HAP-1 (cell line): Measurements from ENCODE around the gene GTF3C1.

Experiments used
- DNase-seq, 2 experiments: peaks; one replicate each; pipeline ENCODE4 v3.0.0-alpha.2; 2016 to 2020; ENCODE audit warnings: low spot score in 2 of 2
- H3K27me3 ChIP-seq: fragments of 250-450 bp; sonication (Bioruptor Pico); 2 replicates; pipeline ENCODE4 v1.5.1; 2020; ENCODE audit warnings: low read depth, mild to moderate bottlenecking, moderate library complexity
- H3K36me3 ChIP-seq: fragments of 250-450 bp; sonication (Bioruptor Pico); replicated peaks from 2 replicates; pipeline ENCODE4 v1.5.1; 2020; ENCODE audit warnings: mild to moderate bottlenecking
- H3K4me1 ChIP-seq: fragments of 250-450 bp; sonication (Bioruptor Pico); 2 replicates; pipeline ENCODE4 v1.5.1; 2020; ENCODE audit warnings: mild to moderate bottlenecking
- H3K4me3 ChIP-seq: fragments of 250-450 bp; sonication (Bioruptor Pico); 2 replicates; pipeline ENCODE4 v1.5.1; 2020; ENCODE audit warnings: mild to moderate bottlenecking, moderate library complexity
- H3K9me3 ChIP-seq: fragments of 250-450 bp; sonication (Bioruptor Pico); 2 replicates; pipeline ENCODE4 v1.5.1; 2020; ENCODE audit warnings: mild to moderate bottlenecking, moderate library complexity
- in situ Hi-C: fragments of 300-500 bp; cut with MboI; formaldehyde crosslinking; loops from 3 replicates; pipeline ENCODE4 v1.14.3; 2020; ENCODE audit warnings: low sequenced_read_pairs, inconsistent platforms, mixed read lengths

GTF3C1 gene

GRCh38 chr16:27549464-27549745, 308 bp downstream of the GTF3C1 start:
- peak overlapping the region; percentile 98 for H3K4me3 ChIP-seq
- no peaks in the 10 kb centered on the region; the same call in 1 of the 2 replicates for H3K4me1 ChIP-seq
- in situ Hi-C loops, result loop anchor here (10.0 kb wide), 1 partner anchor 75 kb away; no protein-coding TSS in a partner anchor
- DNase-seq, result no peak
- no peaks in the 10 kb centered on the region for H3K9me3 ChIP-seq
- H3K27me3 ChIP-seq, result no peaks in the 10 kb centered on the region
- H3K36me3 ChIP-seq, result peaks cover 14% of the 10 kb centered on the region

DNA sequence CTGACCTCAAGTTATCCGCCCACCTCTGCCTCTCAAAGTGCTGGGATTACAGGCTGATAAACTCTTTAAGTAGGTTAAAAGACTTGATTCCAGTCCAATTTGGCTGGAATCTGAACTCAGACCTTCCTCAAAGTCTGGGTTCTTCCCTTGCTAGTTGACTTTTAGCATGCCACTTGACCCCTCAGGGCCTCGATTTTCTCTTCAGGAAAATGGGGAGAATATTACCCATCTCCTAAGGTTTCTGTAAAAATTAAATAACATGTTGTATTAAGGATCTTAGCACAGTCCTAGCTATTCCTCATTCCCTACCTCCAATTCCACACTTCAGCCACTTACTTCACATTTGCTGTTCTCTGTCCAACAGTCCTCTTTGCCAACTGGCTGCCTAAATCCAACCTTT, 1.9 kb downstream of the GTF3C1 start:
- no peak overlapping the region; the same call in 1 of the 2 replicates for H3K4me3 ChIP-seq
- DNase-seq, result no peak
- in situ Hi-C loops, result loop anchor here (10.0 kb wide), 1 partner anchor 73 kb away; no protein-coding TSS in a partner anchor
- H3K4me1 ChIP-seq, result no peaks in the 10 kb centered on the region; the same call in 1 of the 2 replicates
- peaks cover 29% of the 10 kb centered on the region for H3K36me3 ChIP-seq
- no peaks in the 10 kb centered on the region for H3K27me3 ChIP-seq
- no peaks in the 10 kb centered on the region for H3K9me3 ChIP-seq

DNA sequence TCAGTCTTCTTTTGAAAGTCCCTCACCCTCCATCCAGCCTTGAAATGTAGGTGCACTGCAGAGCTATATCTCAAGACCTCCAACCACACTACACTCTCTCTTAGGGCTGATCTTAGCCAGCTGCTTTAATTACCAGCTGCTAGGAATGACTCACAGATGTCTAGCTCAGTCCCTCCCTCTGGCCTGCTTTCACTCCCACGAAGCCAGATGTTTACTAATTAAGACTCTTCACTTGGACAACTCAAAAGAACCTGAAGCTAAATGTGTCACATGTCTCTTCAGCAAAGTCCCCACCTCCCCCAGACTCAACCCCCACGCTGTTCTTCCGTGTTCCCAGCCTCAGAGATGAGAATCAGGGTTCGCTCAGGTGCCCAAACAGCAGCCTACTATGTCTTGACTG, 2.6 kb downstream of the GTF3C1 start:
- no peak for DNase-seq

DNA sequence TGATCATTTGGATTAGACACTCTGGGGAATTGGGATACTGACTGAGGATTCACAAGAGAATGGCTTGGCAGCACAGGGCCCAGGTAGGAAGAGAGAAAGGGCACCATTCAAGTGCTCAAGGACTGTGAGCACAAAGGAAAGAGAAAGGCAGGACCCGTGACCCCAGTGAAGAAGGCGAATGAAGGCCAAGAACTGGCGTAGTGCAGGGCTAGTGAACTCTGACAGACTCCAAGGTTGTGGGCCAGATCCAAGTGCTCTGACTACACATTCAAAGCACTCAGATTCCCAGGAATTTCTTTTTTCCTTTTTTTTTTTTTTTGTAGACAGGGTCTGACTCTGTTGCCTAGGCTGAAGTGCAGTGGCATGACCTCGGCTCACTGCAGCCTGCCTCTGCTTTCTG, 5.0 kb downstream of the GTF3C1 start:
- in situ Hi-C loops, result loop anchor here (10.0 kb wide), 1 partner anchor 70 kb away; no protein-coding TSS in a partner anchor
- Histone ChIP-seq H3K27me3 (no peaks in the 10 kb centered on the region), H3K36me3 (peaks cover 59% of the 10 kb centered on the region), H3K4me1 (no peaks in the 10 kb centered on the region), H3K4me3 (no peak overlapping the region), H3K9me3 (no peaks in the 10 kb centered on the region)
- DNase-seq, result no peak

More for the DNA sequence above, 2.6 kb downstream of the GTF3C1 start:
- in situ Hi-C loops, result loop anchor here (10.0 kb wide), 1 partner anchor 72 kb away; no protein-coding TSS in a partner anchor
- peaks cover 36% of the 10 kb centered on the region for H3K36me3 ChIP-seq
- H3K27me3 ChIP-seq, result no peaks in the 10 kb centered on the region
- no peaks in the 10 kb centered on the region for H3K9me3 ChIP-seq
- H3K4me3 ChIP-seq, result no peak overlapping the region
- no peaks in the 10 kb centered on the region; the same call in 1 of the 2 replicates for H3K4me1 ChIP-seq

DNA sequence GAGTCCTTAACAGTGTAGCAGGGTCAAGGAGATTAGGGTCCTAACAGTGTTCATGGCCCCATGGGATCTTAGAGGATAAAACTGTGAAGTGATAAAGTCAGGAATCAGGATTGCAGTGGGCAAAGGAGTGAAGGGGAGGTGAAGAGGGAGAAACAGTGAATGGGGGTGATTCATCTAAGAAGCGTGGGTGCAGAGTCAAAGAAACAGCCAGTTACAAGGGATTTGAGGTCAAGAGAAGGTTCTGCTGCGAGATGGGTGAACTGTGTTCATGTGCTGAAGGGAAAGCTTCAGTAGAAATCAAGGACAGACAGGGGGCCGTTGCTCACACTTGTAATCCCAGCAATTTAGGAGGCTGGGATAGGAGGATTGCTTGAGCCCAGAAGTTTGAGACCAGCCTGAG, 5.9 kb downstream of the GTF3C1 start:
- no peak for DNase-seq
- in situ Hi-C loops, result loop anchor here (10.0 kb wide), 1 partner anchor 69 kb away; no protein-coding TSS in a partner anchor
- no peaks in the 10 kb centered on the region for H3K9me3 ChIP-seq
- H3K27me3 ChIP-seq, result no peaks in the 10 kb centered on the region
- no peak overlapping the region for H3K4me3 ChIP-seq
- H3K4me1 ChIP-seq, result no peaks in the 10 kb centered on the region
- H3K36me3 ChIP-seq, result peaks cover 66% of the 10 kb centered on the region

GRCh38 chr16:27539636-27540035, 10.1 kb downstream of the GTF3C1 start:
- in situ Hi-C loops, result loop anchor here (10.0 kb wide), 1 partner anchor 65 kb away; no protein-coding TSS in a partner anchor
- no peaks in the 10 kb centered on the region for H3K9me3 ChIP-seq
- H3K36me3 ChIP-seq, result peaks cover 90% of the 10 kb centered on the region
- no peak overlapping the region for H3K4me3 ChIP-seq
- no peaks in the 10 kb centered on the region for H3K27me3 ChIP-seq
- H3K4me1 ChIP-seq, result no peaks in the 10 kb centered on the region
- no peak for DNase-seq

DNA sequence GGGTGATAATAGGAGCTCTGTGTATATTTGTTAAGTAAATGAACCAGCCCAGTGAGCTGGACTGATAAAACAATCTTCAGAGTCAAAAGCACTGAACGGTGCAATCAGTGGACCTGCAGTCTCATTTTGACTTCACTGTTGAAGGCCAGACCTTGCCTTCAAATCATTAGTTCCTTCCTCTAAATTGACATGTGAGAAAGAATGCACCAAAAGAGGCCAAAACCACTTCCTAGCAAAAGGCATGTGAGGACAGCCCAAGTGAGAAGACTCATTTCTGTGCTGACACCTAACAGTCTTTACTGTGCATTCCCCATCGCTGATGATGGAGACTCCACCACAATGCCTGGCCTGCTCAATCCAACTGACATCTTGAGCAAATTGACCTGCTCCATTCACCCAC, 10.6 kb downstream of the GTF3C1 start:
- Histone ChIP-seq H3K4me1 (no peaks in the 10 kb centered on the region), H3K9me3 (no peaks in the 10 kb centered on the region), H3K4me3 (no peak overlapping the region), H3K36me3 (peaks cover 88% of the 10 kb centered on the region), H3K27me3 (no peaks in the 10 kb centered on the region)
- in situ Hi-C loops, result no loop called here
- no peak for DNase-seq

DNA sequence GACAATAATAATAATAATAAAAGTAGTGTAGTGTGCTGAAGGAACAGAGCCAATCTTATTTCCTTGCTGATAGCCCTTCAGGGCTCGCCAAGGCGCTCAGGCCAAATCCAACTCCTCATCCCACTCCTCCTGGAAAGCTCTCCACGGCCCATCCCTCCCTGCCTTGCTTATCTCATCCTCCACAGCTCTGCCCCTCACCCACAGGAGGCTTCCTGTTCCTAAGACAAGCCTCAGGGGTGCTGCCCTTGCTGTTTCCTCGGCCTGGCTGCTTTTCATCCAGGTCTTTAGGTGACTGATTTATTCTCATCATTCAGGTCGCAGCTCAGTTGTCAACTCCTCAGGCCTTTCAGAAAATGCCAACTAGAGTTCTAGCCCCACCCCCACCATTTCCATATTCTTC, 11.2 kb downstream of the GTF3C1 start:
- no peaks in the 10 kb centered on the region for H3K4me1 ChIP-seq

DNA sequence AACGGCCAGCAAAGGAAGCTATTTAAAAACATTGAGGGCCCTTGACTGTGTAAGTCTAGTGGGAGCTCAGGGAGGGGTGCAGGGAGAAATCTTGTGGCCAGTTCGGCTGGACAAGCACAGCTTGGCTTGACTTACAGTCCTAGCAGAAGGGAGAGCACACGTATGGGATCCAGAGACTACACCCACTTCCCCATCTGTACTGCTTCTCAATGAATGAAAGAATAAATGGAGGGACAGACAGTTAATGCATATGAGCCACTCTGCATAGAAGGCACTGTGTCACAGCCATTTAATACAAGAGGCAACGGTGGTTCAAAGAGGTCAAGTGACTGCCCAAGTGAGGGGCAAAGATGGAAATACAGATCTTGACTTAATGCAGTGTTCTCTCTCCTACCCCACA, 15.5 kb downstream of the GTF3C1 start:
- no peaks in the 10 kb centered on the region for H3K4me1 ChIP-seq

More for the DNA sequence above, 11.2 kb downstream of the GTF3C1 start:
- H3K9me3 ChIP-seq, result no peaks in the 10 kb centered on the region
- H3K4me3 ChIP-seq, result no peak overlapping the region
- H3K36me3 ChIP-seq, result peaks cover 85% of the 10 kb centered on the region
- no peaks in the 10 kb centered on the region for H3K27me3 ChIP-seq
- no peak for DNase-seq
- in situ Hi-C loops, result no loop called here

GRCh38 chr16:27531826-27532800, 17.6 kb downstream of the GTF3C1 start:
- in situ Hi-C loops, result no loop called here
- Histone ChIP-seq H3K4me1 (no peaks in the 10 kb centered on the region), H3K9me3 (no peaks in the 10 kb centered on the region), H3K27me3 (no peaks in the 10 kb centered on the region), H3K4me3 (no peak overlapping the region), H3K36me3 (peaks cover 76% of the 10 kb centered on the region)
- DNase-seq, result no peak

More for the DNA sequence above, 15.5 kb downstream of the GTF3C1 start:
- no peak for DNase-seq
- Histone ChIP-seq H3K27me3 (no peaks in the 10 kb centered on the region), H3K4me3 (no peak overlapping the region), H3K36me3 (peaks cover 75% of the 10 kb centered on the region), H3K9me3 (no peaks in the 10 kb centered on the region)
- in situ Hi-C loops, result no loop called here

- H3K9me3 ChIP-seq, result no peaks in the 10 kb centered on the region
- H3K27me3 ChIP-seq, result no peaks in the 10 kb centered on the region
- in situ Hi-C loops, result no loop called here
- no peak for DNase-seq
- H3K4me1 ChIP-seq, result no peaks in the 10 kb centered on the region
- H3K36me3 ChIP-seq, result peaks cover 76% of the 10 kb centered on the region
- H3K4me3 ChIP-seq, result no peak overlapping the region
Observed at GRCh38 chr16:27531186-27531585, 18.5 kb downstream of the GTF3C1 start.

- DNase-seq, result no peak
- peaks cover 80% of the 10 kb centered on the region for H3K36me3 ChIP-seq
- in situ Hi-C loops, result loop anchor here (5.0 kb wide), 1 partner anchor 38 kb away; no protein-coding TSS in a partner anchor
- H3K4me3 ChIP-seq, result no peak overlapping the region
- no peaks in the 10 kb centered on the region for H3K27me3 ChIP-seq
- no peaks in the 10 kb centered on the region for H3K4me1 ChIP-seq
- no peaks in the 10 kb centered on the region for H3K9me3 ChIP-seq
Observed at GRCh38 chr16:27529962-27530361, 19.8 kb downstream of the GTF3C1 start.

GRCh38 chr16:27528294-27528693, 21.4 kb downstream of the GTF3C1 start:
- in situ Hi-C loops, result loop anchor here (5.0 kb wide), 1 partner anchor 36 kb away; no protein-coding TSS in a partner anchor
- Histone ChIP-seq H3K4me3 (no peak overlapping the region), H3K4me1 (no peaks in the 10 kb centered on the region), H3K9me3 (no peaks in the 10 kb centered on the region), H3K27me3 (no peaks in the 10 kb centered on the region), H3K36me3 (peaks cover 79% of the 10 kb centered on the region)
- no peak for DNase-seq

GRCh38 chr16:27526180-27526579, 23.5 kb downstream of the GTF3C1 start:
- peaks cover 61% of the 10 kb centered on the region for H3K36me3 ChIP-seq
- H3K4me1 ChIP-seq, result no peaks in the 10 kb centered on the region
- no peaks in the 10 kb centered on the region for H3K9me3 ChIP-seq
- H3K4me3 ChIP-seq, result no peak overlapping the region
- in situ Hi-C loops, result loop anchor here (5.0 kb wide), 1 partner anchor 34 kb away; no protein-coding TSS in a partner anchor
- peak in 1 of 2 experiments; percentile 28 for DNase-seq
- H3K27me3 ChIP-seq, result no peaks in the 10 kb centered on the region
